ENCODE measurements around the gene CDH11.

The CDH11 gene

GRCh38 chr16:65068151-65068740 lies 53.6 kb downstream of the CDH11 start:
- DNase-seq, result no peak

- DNase-seq, result no peak
Measured at GRCh38 chr16:65066651-65067050, 55.2 kb downstream of the CDH11 start.

DNA sequence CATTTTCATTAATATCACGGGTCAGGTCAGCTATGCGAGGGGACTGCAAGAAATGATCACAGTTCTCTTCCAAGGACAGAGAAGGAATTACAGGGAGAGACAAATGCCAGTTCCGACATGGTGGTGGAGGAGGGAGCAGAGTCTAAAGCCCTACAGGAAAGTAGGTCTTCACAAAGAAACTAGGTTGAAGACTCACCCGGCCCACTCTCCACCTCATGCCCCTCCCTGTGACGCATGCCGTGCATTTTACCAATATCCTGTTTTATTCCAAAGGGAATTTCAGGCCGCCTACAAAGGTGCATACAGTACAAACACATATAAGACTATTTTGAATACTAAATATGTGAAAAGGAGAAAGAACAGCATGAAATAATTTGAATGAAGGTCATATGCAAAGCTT lies 56.8 kb downstream of the CDH11 start:
- no peak for DNase-seq

DNA sequence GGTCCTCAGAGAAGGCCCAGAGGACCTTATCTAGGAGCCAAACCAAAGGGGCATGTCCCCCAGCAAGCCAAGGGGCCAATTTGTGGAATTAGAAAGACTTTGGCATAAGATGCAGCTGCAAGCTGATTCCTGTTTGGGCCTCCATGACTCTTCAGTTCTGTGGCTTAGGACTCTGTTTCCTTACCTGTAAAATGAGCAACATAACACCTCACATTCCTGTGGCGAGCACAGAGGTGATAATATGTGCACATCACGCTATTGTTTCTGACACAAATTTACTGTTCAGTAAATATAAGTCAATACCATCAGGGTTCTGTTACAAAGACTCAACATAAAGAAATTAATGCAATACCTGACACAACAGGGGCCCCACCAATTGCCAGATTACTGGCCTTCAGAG lies 57.7 kb downstream of the CDH11 start:
- no peak for DNase-seq

- no peak for DNase-seq
Measured at GRCh38 chr16:65062736-65063583, 58.9 kb downstream of the CDH11 start.

GRCh38 chr16:65061935-65062518 lies 59.8 kb downstream of the CDH11 start:
- DNase-seq, result no peak

- DNase-seq, result no peak
Measured at GRCh38 chr16:65061263-65061662, 60.6 kb downstream of the CDH11 start.

DNA sequence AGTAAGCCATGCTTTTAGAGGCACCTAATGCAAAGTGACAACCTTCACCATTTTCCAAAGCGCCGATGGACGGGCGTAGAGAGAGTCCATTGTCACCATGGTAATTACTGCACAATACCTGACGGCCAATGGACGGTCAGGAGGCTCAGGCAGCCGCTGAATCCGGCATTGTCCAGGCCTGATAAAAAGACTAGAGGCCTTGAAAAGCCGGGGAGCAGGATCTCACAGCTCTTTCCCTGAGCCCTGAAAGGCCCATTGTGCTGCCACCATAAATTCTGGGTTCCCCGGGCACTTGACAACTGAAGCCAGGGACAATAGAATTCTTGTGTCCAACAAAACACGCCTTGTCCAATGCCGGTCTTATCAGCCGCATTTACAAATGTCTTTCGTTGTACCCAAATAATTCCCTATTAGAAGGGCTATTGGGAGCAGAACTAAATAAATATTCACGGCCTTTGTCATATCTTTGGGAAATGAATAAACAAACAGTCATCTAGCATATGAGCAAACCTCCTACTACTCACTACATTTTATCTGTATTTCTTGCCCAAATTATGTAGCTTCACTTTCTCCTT lies 62.4 kb downstream of the CDH11 start:
- DNase-seq, result no peak

DNA sequence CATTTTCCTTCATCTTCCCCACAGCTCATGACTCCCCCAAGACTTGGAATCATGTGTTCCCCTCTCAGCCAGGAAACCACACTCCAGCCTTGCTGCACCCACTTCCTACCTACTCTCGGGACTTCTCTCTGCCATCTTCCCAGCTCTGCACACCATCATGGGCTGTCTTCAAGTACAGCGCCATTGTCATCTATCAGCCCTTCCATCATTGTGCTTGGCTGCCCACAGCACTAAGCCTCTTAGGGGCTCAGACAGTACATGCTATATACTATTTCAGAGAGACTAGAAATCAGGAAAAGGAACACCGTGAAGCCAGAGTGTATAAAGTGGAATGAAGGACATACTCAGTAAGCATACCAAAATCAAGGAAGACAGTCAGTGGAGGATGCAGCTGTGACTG lies 64.7 kb downstream of the CDH11 start:
- DNase-seq, result no peak

- DNase-seq, result no peak
Measured at GRCh38 chr16:65054457-65054856, 67.4 kb downstream of the CDH11 start.

- no peak for DNase-seq
Measured at GRCh38 chr16:65049679-65050078, 72.2 kb downstream of the CDH11 start.

- no peak for DNase-seq
Measured at GRCh38 chr16:65045961-65046360, 75.9 kb downstream of the CDH11 start.

DNA sequence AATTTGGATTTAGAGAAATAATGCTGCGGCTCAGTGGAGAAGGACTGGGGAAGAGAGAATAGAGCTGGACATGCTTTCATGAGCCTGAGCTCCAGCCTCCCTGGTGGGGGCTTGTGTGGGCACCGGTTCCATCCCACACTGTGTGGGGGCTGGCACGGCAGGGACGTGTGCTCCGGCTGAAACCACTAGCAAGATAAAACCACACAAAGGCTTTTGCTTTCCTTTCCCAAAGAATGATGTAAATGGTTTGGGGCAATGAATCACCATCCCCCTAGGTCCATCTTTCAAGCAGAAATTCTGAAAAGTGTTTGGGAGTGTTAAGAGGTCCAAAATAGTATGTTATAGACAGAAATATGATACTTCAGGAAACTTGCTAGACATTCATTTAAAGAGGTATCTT lies 77.0 kb downstream of the CDH11 start:
- DNase-seq, result no peak

- DNase-seq, result no peak
Measured at GRCh38 chr16:65044026-65044425, 77.8 kb downstream of the CDH11 start.

DNA sequence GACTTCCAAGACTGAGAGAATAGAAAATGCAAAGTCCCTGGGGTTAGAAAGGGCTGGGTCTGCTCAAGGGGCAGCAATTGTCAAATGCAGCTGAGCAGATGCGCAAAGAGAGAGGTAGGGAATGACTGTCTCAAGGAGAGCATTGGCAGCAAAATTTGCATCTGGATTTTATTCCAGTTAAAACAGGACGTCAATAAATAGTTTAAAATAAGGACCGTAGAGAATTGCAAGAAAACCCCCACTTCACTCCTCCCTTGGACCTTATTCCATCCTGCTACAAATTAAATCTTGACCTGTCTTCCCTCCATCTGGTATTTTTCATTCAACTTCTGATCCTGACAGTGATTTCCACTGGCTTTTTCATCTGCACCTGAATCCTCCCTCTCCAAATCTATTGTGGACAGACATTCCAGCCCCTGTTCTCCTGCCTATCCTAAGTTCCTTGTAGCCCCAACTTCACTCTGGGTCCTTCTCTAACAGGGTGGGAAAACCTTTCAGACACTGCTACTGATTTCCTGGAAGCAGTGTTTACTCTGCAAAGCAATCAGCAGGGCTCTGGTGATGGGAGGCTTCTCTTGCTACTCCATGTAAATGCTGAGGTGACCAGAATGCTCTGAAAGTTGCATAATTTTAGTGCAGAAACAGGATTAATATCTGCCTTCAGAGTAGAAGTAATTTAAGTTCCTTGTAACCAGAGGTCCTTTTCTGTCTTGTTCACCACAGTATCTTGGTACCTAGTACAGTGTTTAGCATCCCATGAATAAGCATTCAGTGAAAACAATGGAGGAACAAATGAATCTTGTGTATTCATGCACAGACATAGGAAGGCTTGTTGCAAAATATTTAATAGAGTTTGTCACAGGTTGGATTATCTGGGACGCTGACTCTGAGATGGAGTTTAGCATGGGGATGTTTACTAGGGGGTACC lies 79.2 kb downstream of the CDH11 start:
- no peak for DNase-seq

DNA sequence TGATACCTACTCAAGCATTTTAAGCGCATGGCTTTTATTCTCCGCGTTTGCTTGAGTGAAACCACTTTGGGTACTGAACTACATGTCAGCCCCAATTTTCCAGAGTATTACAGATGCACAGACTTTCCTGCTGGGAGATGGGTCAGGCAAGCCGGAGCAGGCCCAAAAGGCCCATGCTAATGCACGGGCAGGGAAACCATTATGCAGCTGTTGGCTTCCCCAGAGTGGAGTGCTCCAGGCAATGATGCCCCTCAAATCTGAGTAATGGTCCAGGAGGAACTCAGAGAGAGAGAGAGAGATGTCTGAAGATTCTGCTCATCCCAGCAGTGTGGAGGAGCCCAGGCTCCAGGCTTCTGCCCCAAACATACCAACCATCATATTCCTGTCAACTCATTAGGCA lies 80.2 kb downstream of the CDH11 start:
- DNase-seq, result no peak

DNA sequence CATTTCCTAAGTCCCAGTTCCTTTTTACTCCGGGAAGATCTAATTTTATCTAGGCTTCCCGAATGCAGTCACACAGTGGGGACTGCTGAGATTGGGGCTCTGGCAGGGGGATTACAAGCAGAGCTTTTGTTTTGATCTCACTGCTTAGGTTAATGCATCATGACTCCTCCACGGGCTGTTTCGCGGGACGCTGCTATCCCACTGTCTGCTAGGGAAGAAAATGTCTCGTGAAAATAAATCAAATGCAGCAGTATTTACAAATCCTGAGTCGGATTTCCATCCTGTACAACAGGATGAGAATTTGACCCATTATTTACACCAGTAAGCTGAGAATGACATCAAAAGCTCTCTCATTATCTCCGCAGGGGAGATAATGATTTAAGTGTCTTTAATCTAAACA lies 83.8 kb downstream of the CDH11 start:
- no peak for DNase-seq

DNA sequence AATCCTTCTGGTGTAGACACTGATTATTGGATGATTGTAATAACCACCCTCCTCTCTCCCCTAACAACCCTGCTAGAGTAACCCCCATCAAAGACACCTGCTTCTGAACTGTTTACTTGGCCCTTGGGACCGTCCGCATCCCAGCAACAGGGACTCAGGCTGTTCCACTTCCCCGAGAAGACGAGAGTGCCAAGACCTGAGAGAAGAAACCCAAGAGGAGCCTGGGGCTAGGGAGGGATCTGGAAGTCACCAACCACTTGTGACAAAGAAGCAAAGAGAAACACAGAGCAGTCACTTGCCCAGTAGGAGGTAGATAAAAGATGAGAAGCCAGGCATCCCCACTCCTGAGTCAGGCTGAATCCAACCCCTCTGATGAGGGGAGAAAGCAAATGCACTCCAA lies 84.3 kb downstream of the CDH11 start:
- DNase-seq, result no peak

GRCh38 chr16:65034915-65035314 lies 86.9 kb downstream of the CDH11 start:
- DNase-seq, result no peak

DNA sequence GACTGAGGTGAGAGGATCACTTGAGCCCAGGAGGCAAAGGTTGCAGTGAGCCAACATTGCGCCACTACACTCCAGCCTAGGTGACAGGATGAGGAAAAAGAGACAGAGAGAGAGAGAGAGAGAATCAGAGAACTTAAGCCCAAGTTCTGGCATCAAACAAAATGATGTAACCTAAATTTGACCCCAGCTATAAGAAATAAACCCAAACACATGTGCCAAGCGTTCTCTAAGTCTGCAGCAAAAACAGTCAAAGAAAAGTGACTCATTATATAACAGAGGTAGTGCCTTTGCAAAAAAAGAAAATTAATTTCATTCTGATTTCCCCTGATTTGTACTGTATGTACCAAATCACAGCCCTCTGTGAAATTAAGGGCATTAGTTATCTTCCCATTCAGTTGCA lies 89.5 kb downstream of the CDH11 start:
- no peak for DNase-seq

DNA sequence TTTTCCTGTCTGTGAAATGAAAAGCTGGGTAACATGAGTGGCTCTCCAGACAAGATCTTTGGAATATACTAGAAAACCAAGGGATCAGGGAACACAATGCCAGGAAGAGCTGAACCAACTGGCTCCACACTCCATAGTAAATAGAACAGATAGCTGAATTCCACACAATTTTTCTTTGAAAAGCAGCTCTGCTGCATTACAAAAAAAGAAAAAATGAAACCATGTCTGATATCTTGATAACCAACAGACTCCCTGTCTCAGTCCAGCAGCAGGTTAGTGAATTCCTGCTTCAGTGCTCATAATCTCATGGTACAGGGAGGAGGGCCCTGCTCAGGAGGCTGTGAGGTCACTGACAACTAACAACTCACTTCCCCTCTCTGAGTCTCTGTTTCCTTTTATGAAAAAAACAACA lies 97.1 kb downstream of the CDH11 start:
- DNase-seq, result no peak

GRCh38 chr16:65023802-65024201 lies 98.1 kb downstream of the CDH11 start:
- no peak for DNase-seq

Measured in stimulated activated CD4-positive, alpha-beta T cell treated with anti-CD3 and anti-CD28 coated beads, Interleukin-4, amount 100 ng/mL, for 4 hours (primary cell).